Glutamatergic neuron (in vitro differentiated cells): ENCODE data around the gene KRTAP5-2. TPM values are rescaled to one million over a fixed set of nuclear protein-coding genes. Genes with fewer than 3 reads are reported as not detected.
A peak's percentile ranks its signal among the peaks of the same experiment; 100 is the strongest.

ENCODE experiments used
- DNase-seq: peaks from one replicate; pipeline ENCODE4 v3.0.0; 2022
- H3K27ac Mint-ChIP-seq: one replicate; pipeline ENCODE4 v1.8.0; 2020; ENCODE audit warnings: mild to moderate bottlenecking, mixed read lengths, inconsistent platforms; ENCODE audit not compliant: unreplicated experiment
- H3K27me3 Mint-ChIP-seq: one replicate; pipeline ENCODE4 v1.8.0; 2020; ENCODE audit warnings: mild to moderate bottlenecking, moderate library complexity, mixed read lengths, inconsistent platforms; ENCODE audit not compliant: unreplicated experiment
- H3K36me3 Mint-ChIP-seq: one replicate; pipeline ENCODE4 v1.8.0; 2020; ENCODE audit warnings: mild to moderate bottlenecking, mixed read lengths, inconsistent platforms; ENCODE audit not compliant: unreplicated experiment
- H3K4me1 Mint-ChIP-seq: one replicate; pipeline ENCODE4 v1.8.0; 2020; ENCODE audit warnings: mild to moderate bottlenecking, low read depth, mixed read lengths, inconsistent platforms; ENCODE audit not compliant: unreplicated experiment
- H3K4me3 Mint-ChIP-seq: one replicate; pipeline ENCODE4 v1.8.0; 2020; ENCODE audit warnings: mild to moderate bottlenecking, mixed read lengths, inconsistent platforms; ENCODE audit not compliant: unreplicated experiment
- H3K9me3 Mint-ChIP-seq: one replicate; pipeline ENCODE4 v1.8.0; 2020; ENCODE audit warnings: mild to moderate bottlenecking, moderate library complexity, mixed read lengths, inconsistent platforms; ENCODE audit not compliant: unreplicated experiment
- CTCF ChIP-seq: fragments of 200-600 bp; sonication (generic); IDR thresholded peaks from one replicate; pipeline ENCODE4 v1.5.0; 2021; ENCODE audit not compliant: partially characterized antibody, unreplicated experiment
- total RNA-seq: library from RNA; stranded (reverse); fragmentation: NEBNext Ultra II Directional; extraction: Animal tissue kit (Norgen Biotek cat#: 25700); gene quantifications from one replicate; pipeline ENCODE4 v1.2.1, GENCODE V29; 2021; ENCODE audit not compliant: unreplicated experiment

The KRTAP5-2 gene
- total RNA-seq, 1 donor from 2014 or later: not detected

- TF ChIP-seq CTCF: no peak
- no peaks in the 10 kb centered on the region for H3K36me3 Mint-ChIP-seq
- no peak overlapping the region for H3K4me3 Mint-ChIP-seq
- no peaks in the 10 kb centered on the region for H3K27me3 Mint-ChIP-seq
- H3K4me1 Mint-ChIP-seq: no peaks in the 10 kb centered on the region
- no peak for DNase-seq
- H3K9me3 Mint-ChIP-seq: no peaks in the 10 kb centered on the region
- no peak overlapping the region for H3K27ac Mint-ChIP-seq
Observed at GRCh38 chr11:1642288-1643145, 44.4 kb upstream of the KRTAP5-2 start.

- Mint-ChIP-seq H3K27me3 (no peaks in the 10 kb centered on the region), H3K9me3 (no peaks in the 10 kb centered on the region), H3K36me3 (no peaks in the 10 kb centered on the region), H3K27ac (no peak overlapping the region), H3K4me3 (no peak overlapping the region), H3K4me1 (no peaks in the 10 kb centered on the region)
- no peak for DNase-seq
- no peak for TF ChIP-seq CTCF
Observed at GRCh38 chr11:1641096-1641495, 43.0 kb upstream of the KRTAP5-2 start.

- no peak overlapping the region for H3K27ac Mint-ChIP-seq
- TF ChIP-seq CTCF: peak; percentile 94
- H3K9me3 Mint-ChIP-seq: no peaks in the 10 kb centered on the region
- peak; percentile 75 for DNase-seq
- H3K4me1 Mint-ChIP-seq: no peaks in the 10 kb centered on the region
- H3K27me3 Mint-ChIP-seq: no peaks in the 10 kb centered on the region
- no peak overlapping the region for H3K4me3 Mint-ChIP-seq
- H3K36me3 Mint-ChIP-seq: no peaks in the 10 kb centered on the region
Observed at GRCh38 chr11:1640076-1640946, 42.2 kb upstream of the KRTAP5-2 start.

- TF ChIP-seq CTCF: no peak
- H3K36me3 Mint-ChIP-seq: no peaks in the 10 kb centered on the region
- no peak overlapping the region for H3K4me3 Mint-ChIP-seq
- H3K27ac Mint-ChIP-seq: no peak overlapping the region
- H3K9me3 Mint-ChIP-seq: no peaks in the 10 kb centered on the region
- no peak for DNase-seq
- no peaks in the 10 kb centered on the region for H3K27me3 Mint-ChIP-seq
- no peaks in the 10 kb centered on the region for H3K4me1 Mint-ChIP-seq
Observed at GRCh38 chr11:1639666-1640065, 41.6 kb upstream of the KRTAP5-2 start.
